IPS-11a (cell line): ENCODE results near the gene HSPE1.
"Not testable (repeated sequence)": the region's sequence is repeated elsewhere in the genome, so short reads cannot be mapped to it uniquely, and the experiment has no call there.

ENCODE experiments used
- H3K4me3 ChIP-seq: one replicate; pipeline ENCODE4 v1.5.1; 2013; ENCODE audit warnings: low read depth, low read length, control low read depth

HSPE1 gene

GRCh38 chr2:197499594-197500502 lies at the start of gene HSPE1, which contains the start of gene HSPD1:
TSS of gene HSPE1 (plus strand) at chr2:197500379. CDS start at chr2:197500437, 58 bp downstream.
TSS of gene HSPD1 (minus strand) at chr2:197499840. CDS start at chr2:197498848, 992 bp downstream.
- peak within 1 kb of the TSS; percentile 95 for H3K4me3 ChIP-seq

- H3K4me3 ChIP-seq = no peak overlapping the region
Observed at GRCh38 chr2:197450465-197450864, 49.7 kb upstream of the HSPE1 start.

- H3K4me3 ChIP-seq = not testable (repeated sequence)
Observed at GRCh38 chr2:197450935-197451358, 49.2 kb upstream of the HSPE1 start.

GRCh38 chr2:197452754-197453122 lies 47.4 kb upstream of the HSPE1 start:
- H3K4me3 ChIP-seq = peak overlapping the region; percentile 66

GRCh38 chr2:197453123-197453913 lies 46.9 kb upstream of the HSPE1 start, which contains the start of gene COQ10B:
TSS of gene COQ10B (plus strand) at chr2:197453552. CDS start at chr2:197453561, 9 bp downstream.
- peak within 1 kb of the TSS; percentile 97 for H3K4me3 ChIP-seq

- peak overlapping the region; percentile 97 for H3K4me3 ChIP-seq
Observed at GRCh38 chr2:197453914-197454398, 46.2 kb upstream of the HSPE1 start.

GRCh38 chr2:197454923-197455322 lies 45.3 kb upstream of the HSPE1 start:
- peak overlapping the region; percentile 97 for H3K4me3 ChIP-seq

- no peak overlapping the region for H3K4me3 ChIP-seq
Observed at GRCh38 chr2:197455428-197455827, 44.8 kb upstream of the HSPE1 start.

- no peak overlapping the region for H3K4me3 ChIP-seq
Observed at GRCh38 chr2:197460649-197461048, 39.5 kb upstream of the HSPE1 start.

GRCh38 chr2:197461057-197461456 lies 39.1 kb upstream of the HSPE1 start:
- no peak overlapping the region for H3K4me3 ChIP-seq

- H3K4me3 ChIP-seq = no peak overlapping the region
Observed at GRCh38 chr2:197464175-197464574, 36.0 kb upstream of the HSPE1 start.

GRCh38 chr2:197472166-197472565 lies 28.0 kb upstream of the HSPE1 start:
- no peak overlapping the region for H3K4me3 ChIP-seq

- H3K4me3 ChIP-seq = no peak overlapping the region
Observed at GRCh38 chr2:197477797-197478196, 22.4 kb upstream of the HSPE1 start.

- H3K4me3 ChIP-seq = no peak overlapping the region
Observed at GRCh38 chr2:197480165-197481036, 19.8 kb upstream of the HSPE1 start.

- H3K4me3 ChIP-seq = not testable (repeated sequence)
Observed at GRCh38 chr2:197484248-197484647, 15.9 kb upstream of the HSPE1 start.

GRCh38 chr2:197486175-197486574 lies 14.0 kb upstream of the HSPE1 start:
- H3K4me3 ChIP-seq = no peak overlapping the region

- no peak overlapping the region for H3K4me3 ChIP-seq
Observed at GRCh38 chr2:197487385-197487784, 12.8 kb upstream of the HSPE1 start.

GRCh38 chr2:197495433-197496134 lies 4.6 kb upstream of the HSPE1 start:
- no peak overlapping the region for H3K4me3 ChIP-seq

GRCh38 chr2:197496695-197497094 lies 3.5 kb upstream of the HSPE1 start:
- no peak overlapping the region for H3K4me3 ChIP-seq

- H3K4me3 ChIP-seq = peak overlapping the region; percentile 95
Observed at GRCh38 chr2:197497326-197497725, 2.9 kb upstream of the HSPE1 start.
